ENCODE measurements around the gene JSRP1.

Gene JSRP1

DNA sequence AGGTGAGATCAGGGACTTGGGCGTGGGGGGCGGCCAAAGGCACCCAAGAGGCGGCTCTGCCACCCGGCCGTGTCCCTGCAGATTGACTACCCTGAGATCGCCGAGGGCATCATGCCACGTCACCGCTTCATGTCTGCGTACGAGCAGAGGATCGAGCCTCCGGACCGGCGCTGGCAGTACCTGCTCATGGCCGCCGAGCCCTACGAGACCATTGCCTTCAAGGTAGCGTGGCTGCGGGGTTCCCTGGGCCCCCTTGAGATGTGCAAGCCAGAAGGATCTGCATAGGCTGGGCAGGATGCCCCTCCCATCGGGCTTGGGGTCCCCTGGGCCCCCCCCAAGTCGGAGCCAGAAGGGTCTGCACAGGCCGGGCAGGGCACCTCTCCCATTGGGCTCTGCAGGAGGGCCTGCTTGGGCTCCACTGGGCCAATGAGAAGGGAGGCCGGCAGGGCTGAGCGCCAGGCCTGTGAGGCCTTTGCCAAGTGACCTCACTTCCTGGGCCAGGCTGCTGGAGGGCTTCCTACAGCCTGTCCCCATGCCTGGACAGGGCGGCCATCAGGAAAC lies 9.3 kb downstream of the JSRP1 start:
- DNase-seq (ENCODE audit: low read depth in 4 of 4, low spot score in 1 of 4): no peak

GRCh38 chr19:2246014-2246620 lies 10.1 kb downstream of the JSRP1 start:
- no peak for DNase-seq (ENCODE audit: low read depth in 4 of 4, low spot score in 1 of 4)

- no peak for DNase-seq (ENCODE audit: low read depth in 4 of 4, low spot score in 1 of 4)
Observed at GRCh38 chr19:2245273-2245672, 10.9 kb downstream of the JSRP1 start.

GRCh38 chr19:2244486-2244885 lies 11.7 kb downstream of the JSRP1 start:
- no peak for DNase-seq (ENCODE audit: low read depth in 4 of 4, low spot score in 1 of 4)

DNA sequence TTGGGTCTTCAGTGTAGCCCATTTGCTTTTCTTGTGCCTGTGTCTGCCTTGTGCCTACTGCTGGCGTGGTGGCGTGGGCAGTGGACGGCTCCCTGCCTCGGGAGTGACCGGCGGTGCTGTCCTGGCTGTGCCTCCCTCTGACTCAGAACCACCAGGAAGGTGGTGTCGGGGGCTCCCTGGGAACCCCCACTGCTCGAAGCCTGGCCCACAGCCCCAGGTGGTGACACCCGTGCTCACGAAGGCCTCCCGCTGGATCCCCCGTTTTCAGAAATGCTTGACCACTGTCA lies 12.1 kb downstream of the JSRP1 start:
- DNase-seq (ENCODE audit: low read depth in 4 of 4, low spot score in 1 of 4): no peak

- DNase-seq (ENCODE audit: low read depth in 4 of 4, low spot score in 1 of 4): no peak
Observed at GRCh38 chr19:2243274-2244124, 12.7 kb downstream of the JSRP1 start.

- DNase-seq (ENCODE audit: low read depth in 4 of 4, low spot score in 1 of 4): no peak
Observed at GRCh38 chr19:2242816-2243215, 13.4 kb downstream of the JSRP1 start.

DNA sequence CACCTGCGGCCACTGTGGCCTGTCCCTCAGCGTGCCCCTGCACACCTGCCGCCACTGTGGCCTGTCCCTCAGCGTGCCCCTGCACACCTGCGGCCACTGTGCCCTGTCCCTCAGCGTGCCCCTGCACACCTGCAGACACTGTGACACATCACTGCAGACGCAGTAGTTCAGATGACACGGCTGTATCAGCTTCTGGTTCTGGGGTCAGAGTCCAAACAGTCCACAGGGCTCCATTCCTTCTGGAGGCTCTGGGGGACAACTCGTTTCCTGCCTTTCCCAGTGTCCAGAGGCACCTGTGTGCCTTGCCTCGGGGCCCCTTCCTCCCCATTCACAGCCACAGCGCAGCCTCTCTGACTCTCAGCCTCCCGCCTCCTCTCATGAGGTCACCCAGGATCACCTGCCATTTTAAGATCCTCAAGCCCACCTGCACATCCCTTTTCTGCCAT lies 14.1 kb downstream of the JSRP1 start:
- DNase-seq (ENCODE audit: low read depth in 4 of 4, low spot score in 1 of 4): no peak

- no peak for DNase-seq (ENCODE audit: low read depth in 4 of 4, low spot score in 1 of 4)
Observed at GRCh38 chr19:2240881-2241760, 15.1 kb downstream of the JSRP1 start.

DNA sequence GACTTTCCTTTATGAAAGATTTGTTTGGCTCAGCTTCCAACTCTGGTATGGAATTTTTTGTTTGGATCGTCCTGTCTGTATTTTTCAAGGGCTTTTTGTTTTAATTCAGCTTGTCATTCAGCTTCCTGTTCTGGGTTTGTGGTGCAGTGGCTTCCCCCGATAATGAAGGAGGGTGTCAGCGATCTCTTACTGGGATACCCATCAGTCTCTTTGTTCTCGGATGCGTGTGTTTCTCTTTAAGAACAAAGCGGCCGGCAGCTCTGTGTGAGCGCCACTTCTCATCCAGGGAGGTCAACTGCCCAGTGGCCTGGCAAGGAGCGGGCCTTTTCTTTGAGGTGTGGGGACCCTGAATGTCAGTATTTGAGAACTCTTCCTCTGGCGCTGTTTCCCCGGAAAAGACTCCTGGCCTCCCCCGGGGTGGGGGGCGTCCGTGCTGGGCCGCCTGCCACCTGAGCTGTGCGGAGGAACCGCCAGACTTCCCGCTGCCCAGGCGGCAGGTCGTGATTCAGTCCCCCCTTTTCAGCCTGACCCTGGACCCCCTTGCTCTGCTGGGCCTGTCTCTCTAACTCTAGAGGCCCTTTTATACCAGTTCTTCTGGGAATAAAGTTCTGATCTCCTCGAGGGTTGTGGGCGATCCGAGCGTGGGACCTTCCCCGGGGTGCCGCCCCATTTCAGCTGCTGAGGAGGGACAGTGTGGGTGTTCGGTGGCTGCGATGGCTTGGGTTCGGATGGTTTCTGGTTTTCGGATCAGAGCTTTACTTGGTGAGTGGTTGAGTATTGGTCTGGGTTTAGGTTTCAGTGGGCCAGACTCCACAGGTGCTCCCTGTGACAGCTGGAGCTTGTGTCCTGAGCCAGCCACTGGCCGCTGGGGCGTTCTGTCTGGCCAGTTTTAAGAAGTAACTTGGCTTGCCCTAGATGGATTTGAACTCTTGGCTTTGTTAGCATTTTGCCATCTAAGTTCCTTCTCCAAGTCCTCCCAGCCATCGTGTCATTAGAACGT lies 16.1 kb downstream of the JSRP1 start:
- no peak for DNase-seq (ENCODE audit: low read depth in 4 of 4, low spot score in 1 of 4)

DNA sequence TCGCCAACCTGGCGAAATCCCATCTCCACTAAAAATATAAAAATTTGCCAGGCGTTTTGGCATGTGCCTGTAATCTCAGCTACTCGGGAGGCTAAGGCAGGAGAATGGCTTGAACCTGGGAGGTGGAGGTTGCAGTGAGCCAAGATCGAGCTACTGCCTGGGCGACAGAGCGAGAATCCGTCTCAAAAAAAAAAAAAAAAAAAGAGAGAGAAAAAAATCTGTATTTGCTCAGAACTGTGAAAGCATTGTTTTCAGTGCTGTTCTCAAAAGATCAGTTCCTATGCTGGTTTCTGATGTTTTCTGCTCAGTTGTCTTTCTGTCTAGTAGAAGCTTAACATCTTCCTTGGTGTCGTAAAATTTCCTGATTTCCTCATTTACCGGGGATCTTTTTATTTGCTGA lies 17.0 kb downstream of the JSRP1 start:
- DNase-seq (ENCODE audit: low read depth in 4 of 4, low spot score in 1 of 4): no peak

DNA sequence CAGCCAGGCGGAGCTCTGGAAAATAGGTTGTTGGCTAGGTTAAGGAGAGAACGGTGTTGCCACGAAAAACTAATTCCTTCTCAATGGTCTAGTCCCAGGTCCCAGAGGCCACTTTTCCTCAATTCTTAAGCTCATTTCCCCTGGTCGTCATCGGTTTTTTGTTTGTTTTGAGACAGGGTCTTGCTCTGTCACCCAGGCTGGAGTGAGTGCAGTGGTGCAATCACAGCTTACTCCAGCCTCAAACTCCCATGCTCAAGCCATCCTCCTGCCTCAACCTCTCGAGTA lies 18.4 kb downstream of the JSRP1 start:
- DNase-seq (ENCODE audit: low read depth in 4 of 4, low spot score in 1 of 4): no peak

DNA sequence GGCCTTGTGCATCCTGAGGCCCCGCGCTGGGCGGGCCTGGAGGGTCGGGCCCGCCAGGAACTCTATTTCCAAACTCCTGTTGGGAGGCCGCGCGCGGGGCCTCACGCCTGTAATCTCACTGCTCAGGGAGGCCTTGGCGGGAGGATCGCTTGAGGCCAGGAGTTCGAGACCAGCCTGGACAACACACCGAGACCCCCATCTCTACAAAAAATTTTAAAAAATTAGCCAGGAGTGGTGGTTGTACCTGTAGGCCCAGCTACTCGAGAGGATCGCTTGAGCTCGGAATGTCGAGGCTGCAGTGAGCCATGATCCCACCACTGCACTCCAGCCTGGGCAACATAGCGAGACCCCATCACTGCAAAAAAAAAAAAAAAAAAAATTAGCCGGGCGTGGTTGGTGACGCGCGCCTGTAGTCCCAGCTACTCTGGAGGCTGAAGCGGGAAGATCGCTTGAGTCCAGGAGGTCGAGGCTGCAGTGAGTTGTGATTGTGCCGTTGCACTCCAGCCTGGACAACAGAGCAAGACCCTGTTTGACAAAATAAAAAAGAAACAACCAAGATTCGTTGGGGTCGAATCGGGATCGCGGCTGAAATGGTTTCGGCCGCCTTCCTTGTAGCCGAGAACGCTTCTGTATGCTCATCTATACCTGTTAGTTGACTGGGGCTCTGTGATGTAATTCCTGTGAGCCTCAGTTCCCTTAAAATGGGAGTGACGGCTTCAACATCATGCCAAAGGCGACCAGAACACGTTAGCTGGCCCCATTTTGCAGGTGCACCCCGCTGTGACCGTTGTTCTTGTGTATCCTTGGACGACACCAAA lies 19.0 kb downstream of the JSRP1 start:
- no peak for DNase-seq (ENCODE audit: low read depth in 4 of 4, low spot score in 1 of 4)

DNA sequence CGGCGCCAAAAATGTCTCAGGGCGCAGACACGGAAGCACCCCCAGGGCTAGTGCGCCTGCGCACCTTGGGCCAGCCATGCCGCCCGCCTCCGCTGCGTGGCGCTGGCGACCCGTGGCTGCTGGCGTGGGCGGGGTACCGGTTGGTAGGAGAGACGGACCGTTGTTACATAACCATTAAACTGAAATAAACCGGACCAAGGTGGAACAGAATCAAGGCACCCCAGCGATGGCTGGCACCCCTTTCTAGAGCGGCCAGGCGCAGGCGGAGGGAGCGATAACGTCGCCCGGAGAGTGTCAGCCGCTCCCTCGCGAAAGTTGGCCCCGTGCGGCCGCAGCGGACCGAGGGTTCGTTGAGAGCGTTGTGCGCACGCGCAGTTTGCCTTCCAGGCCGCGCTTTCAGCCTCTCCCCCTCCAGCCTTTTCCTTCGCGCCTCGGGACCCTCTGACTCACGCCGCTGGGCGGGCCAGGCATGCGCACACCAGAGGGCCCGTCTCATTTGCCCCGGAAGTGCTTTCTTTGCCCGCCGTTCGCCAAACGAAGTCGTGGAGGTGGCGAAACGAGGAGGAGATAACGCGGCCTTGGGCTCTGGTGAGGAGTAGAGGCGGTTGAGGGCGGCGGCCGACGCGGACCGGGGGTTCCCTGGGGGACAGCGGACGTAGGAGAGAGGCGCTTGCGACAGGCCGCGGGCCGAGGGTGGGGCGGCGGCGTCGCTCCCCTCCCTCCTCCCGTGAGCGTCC lies 19.7 kb downstream of the JSRP1 start, which contains the start of the genes PLEKHJ1 and SF3A2:
Gene PLEKHJ1, minus strand, starts transcription at position 16 of the 737 bp plus-strand sequence. CDS start 81 bp downstream, outside the sequence.
Gene SF3A2, plus strand, starts transcription at position 511 of the 737 bp plus-strand sequence. CDS start 6,595 bp downstream, outside the sequence.
- DNase-seq (ENCODE audit: low read depth in 4 of 4, low spot score in 1 of 4): peak; percentile 95 to 97 (median 96)

DNA sequence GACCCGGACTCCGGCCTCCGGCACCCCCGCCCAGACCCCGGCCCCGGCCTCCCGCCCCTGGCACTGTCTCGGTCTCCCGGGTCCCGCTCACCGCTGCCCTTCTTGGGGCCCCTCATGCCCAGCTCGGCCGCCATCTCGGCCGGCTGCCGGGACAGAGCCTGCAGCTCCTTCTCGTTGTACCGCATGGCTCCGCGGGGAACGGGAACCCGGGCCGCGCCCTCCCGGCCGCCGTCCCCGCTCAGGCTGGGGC lies 20.2 kb downstream of the JSRP1 start:
- DNase-seq (ENCODE audit: low read depth in 4 of 4, low spot score in 1 of 4): no peak

- no peak for DNase-seq (ENCODE audit: low read depth in 4 of 4, low spot score in 1 of 4)
Observed at GRCh38 chr19:2235381-2236063, 20.7 kb downstream of the JSRP1 start.

DNA sequence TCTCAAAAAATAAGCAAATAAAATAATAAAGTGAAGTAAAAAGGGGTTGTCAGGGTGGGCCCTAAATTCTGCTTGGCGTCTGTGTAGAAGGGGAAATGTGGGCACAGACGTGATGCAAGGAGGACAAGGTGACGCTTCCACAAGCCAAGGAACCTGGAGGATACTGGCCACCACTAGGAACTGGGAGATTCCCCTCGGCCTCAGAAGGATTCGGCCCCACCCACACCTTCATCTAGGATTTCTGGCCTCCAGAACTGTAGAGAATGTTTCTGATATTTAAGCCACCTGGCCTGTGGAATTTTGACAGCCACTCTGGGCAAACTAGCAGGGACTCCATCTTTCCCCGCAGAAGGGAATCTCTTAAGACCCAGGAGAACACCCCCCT lies 21.2 kb downstream of the JSRP1 start:
- DNase-seq (ENCODE audit: low read depth in 4 of 4, low spot score in 1 of 4): no peak

- DNase-seq (ENCODE audit: low read depth in 4 of 4, low spot score in 1 of 4): no peak
Observed at GRCh38 chr19:2233601-2234280, 22.5 kb downstream of the JSRP1 start.

Data from stimulated activated CD4-positive, alpha-beta T cell treated with anti-CD3 and anti-CD28 coated beads, Interleukin-1b, Interleukin-23, amount 100 ng/mL, for 24 hours (primary cell).